ENCODE measurements around the gene CFAP100. TPM values are rescaled to one million over a fixed set of nuclear protein-coding genes. Genes with fewer than 3 reads are reported as not detected.

The CFAP100 gene
- total RNA-seq, 1 donor from 2014 or later, result not detected

- H3K27ac Mint-ChIP-seq (ENCODE audit: unreplicated experiment), result no peak overlapping the region
- no peak for DNase-seq (ENCODE audit: low read depth)
- peaks cover 2% of the 10 kb centered on the region for H3K4me1 Mint-ChIP-seq (ENCODE audit: low read depth, unreplicated experiment)
- no peak overlapping the region for H3K9ac ChIP-seq (ENCODE audit: low read length)
- H3K4me3 Mint-ChIP-seq (ENCODE audit: unreplicated experiment), result no peak overlapping the region
- no peak overlapping the region for H3K4me2 ChIP-seq (ENCODE audit: low read length)
- no peaks in the 10 kb centered on the region for H3K4me1 ChIP-seq (ENCODE audit: insufficient read depth, low read length)
- H3K27me3 Mint-ChIP-seq (ENCODE audit: low read depth, unreplicated experiment), result peaks cover 56% of the 10 kb centered on the region
- no peaks in the 10 kb centered on the region for H3K36me3 Mint-ChIP-seq (ENCODE audit: low read depth, unreplicated experiment)
- FAIRE-seq, result no peak
- H2AFZ ChIP-seq (ENCODE audit: low read depth, low read length), result no peak overlapping the region
- H3K4me3 ChIP-seq (ENCODE audit: insufficient read depth, low read depth, low read length), result no peak overlapping the region
- no peaks in the 10 kb centered on the region for H4K20me1 ChIP-seq (ENCODE audit: insufficient read depth, low read length)
- no peaks in the 10 kb centered on the region for H3K36me3 ChIP-seq (ENCODE audit: insufficient read depth, low read length)
- no peak for TF ChIP-seq EZH2 (IDR thresholded peaks at IDR 0.05; ENCODE audit: insufficient read depth, low read length)
- TF ChIP-seq, protein P1, sequence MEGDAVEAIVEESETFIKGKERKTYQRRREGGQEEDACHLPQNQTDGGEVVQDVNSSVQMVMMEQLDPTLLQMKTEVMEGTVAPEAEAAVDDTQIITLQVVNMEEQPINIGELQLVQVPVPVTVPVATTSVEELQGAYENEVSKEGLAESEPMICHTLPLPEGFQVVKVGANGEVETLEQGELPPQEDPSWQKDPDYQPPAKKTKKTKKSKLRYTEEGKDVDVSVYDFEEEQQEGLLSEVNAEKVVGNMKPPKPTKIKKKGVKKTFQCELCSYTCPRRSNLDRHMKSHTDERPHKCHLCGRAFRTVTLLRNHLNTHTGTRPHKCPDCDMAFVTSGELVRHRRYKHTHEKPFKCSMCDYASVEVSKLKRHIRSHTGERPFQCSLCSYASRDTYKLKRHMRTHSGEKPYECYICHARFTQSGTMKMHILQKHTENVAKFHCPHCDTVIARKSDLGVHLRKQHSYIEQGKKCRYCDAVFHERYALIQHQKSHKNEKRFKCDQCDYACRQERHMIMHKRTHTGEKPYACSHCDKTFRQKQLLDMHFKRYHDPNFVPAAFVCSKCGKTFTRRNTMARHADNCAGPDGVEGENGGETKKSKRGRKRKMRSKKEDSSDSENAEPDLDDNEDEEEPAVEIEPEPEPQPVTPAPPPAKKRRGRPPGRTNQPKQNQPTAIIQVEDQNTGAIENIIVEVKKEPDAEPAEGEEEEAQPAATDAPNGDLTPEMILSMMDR (IDR thresholded peaks at IDR 0.05; ENCODE audit: insufficient read depth, low read depth, low read length), result no peak
- H3K9me3 ChIP-seq (ENCODE audit: insufficient read depth, low read depth, low read length), result no peaks in the 10 kb centered on the region
- no peak overlapping the region for H3K27ac ChIP-seq (ENCODE audit: low read depth, low read length)
- H3K27me3 ChIP-seq (ENCODE audit: insufficient read depth, low read length), result peaks cover 30% of the 10 kb centered on the region
- H3K79me2 ChIP-seq (ENCODE audit: insufficient read depth, low read length), result no peaks in the 10 kb centered on the region
- H3K9me3 Mint-ChIP-seq (ENCODE audit: unreplicated experiment), result peaks cover 4% of the 10 kb centered on the region
Measured at GRCh38 chr3:126390201-126390600, 4.5 kb upstream of the CFAP100 start.

DNA sequence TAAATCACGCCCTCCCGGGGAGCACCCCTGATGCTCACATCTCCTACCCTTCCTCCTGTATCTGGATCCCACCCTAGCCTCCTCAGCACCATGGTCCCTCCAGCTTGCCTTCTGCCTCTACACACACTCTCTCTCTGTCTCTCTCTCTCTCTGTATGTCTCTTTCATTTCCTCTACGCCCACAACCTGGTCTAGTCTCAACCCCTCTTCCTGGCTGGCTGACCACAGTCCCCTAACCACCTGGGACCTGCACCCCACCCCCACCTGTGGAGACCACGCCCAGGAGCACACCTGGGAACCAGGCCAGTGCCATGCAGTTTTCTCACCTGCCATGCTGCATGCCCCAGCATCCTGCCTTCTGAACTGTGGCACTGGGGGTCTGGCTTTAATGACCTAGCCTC, 4.0 kb upstream of the CFAP100 start:
- Histone ChIP-seq H3K4me3 (ENCODE audit: insufficient read depth, low read depth, low read length) (no peak overlapping the region), H4K20me1 (ENCODE audit: insufficient read depth, low read length) (no peaks in the 10 kb centered on the region), H3K79me2 (ENCODE audit: insufficient read depth, low read length) (no peaks in the 10 kb centered on the region), H3K4me2 (ENCODE audit: low read length) (no peak overlapping the region), H3K27ac (ENCODE audit: low read depth, low read length) (no peak overlapping the region), H3K36me3 (ENCODE audit: insufficient read depth, low read length) (no peaks in the 10 kb centered on the region), H3K27me3 (ENCODE audit: insufficient read depth, low read length) (peaks cover 30% of the 10 kb centered on the region), H2AFZ (ENCODE audit: low read depth, low read length) (no peak overlapping the region), H3K9ac (ENCODE audit: low read length) (no peak overlapping the region), H3K9me3 (ENCODE audit: insufficient read depth, low read depth, low read length) (no peaks in the 10 kb centered on the region), H3K4me1 (ENCODE audit: insufficient read depth, low read length) (no peaks in the 10 kb centered on the region)
- Mint-ChIP-seq H3K4me1 (ENCODE audit: low read depth, unreplicated experiment) (peaks cover 2% of the 10 kb centered on the region), H3K27me3 (ENCODE audit: low read depth, unreplicated experiment) (peaks cover 62% of the 10 kb centered on the region), H3K9me3 (ENCODE audit: unreplicated experiment) (peaks cover 4% of the 10 kb centered on the region), H3K4me3 (ENCODE audit: unreplicated experiment) (no peak overlapping the region), H3K36me3 (ENCODE audit: low read depth, unreplicated experiment) (no peaks in the 10 kb centered on the region), H3K27ac (ENCODE audit: unreplicated experiment) (no peak overlapping the region)
- TF ChIP-seq EZH2 (IDR thresholded peaks at IDR 0.05; ENCODE audit: insufficient read depth, low read length), result no peak
- TF ChIP-seq, protein P1 (IDR thresholded peaks at IDR 0.05; ENCODE audit: insufficient read depth, low read depth, low read length), result no peak
- no peak for FAIRE-seq
- no peak for DNase-seq (ENCODE audit: low read depth)

DNA sequence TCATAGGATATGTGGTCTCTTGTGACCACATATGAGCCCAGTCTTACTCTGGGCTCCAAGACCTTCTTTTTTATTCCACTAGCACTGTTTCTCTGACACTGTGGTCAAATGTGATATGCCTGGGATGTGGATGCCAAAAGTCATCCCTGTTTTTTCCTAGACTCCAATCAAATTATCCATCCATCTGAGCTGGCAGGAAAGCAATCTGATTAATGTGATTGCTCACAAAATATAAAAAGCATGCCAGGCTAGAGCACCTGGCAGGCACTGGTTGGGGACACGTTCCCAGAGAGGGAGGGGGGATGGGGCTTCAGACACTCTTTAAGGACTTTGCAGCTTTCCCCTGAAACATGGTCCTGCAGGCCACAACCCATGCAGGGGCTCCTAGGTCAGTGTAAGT, 3.1 kb upstream of the CFAP100 start:
- no peak overlapping the region for H3K27ac ChIP-seq (ENCODE audit: low read depth, low read length)
- no peak overlapping the region for H3K27ac Mint-ChIP-seq (ENCODE audit: unreplicated experiment)

More for the DNA sequence above, 3.1 kb upstream of the CFAP100 start:
- H3K27me3 Mint-ChIP-seq (ENCODE audit: low read depth, unreplicated experiment), result peaks cover 65% of the 10 kb centered on the region
- no peak for TF ChIP-seq EZH2 (IDR thresholded peaks at IDR 0.05; ENCODE audit: insufficient read depth, low read length)
- TF ChIP-seq, protein P1 (IDR thresholded peaks at IDR 0.05; ENCODE audit: insufficient read depth, low read depth, low read length), result no peak
- H3K36me3 ChIP-seq (ENCODE audit: insufficient read depth, low read length), result no peaks in the 10 kb centered on the region
- H3K9me3 Mint-ChIP-seq (ENCODE audit: unreplicated experiment), result peaks cover 2% of the 10 kb centered on the region
- no peak overlapping the region for H2AFZ ChIP-seq (ENCODE audit: low read depth, low read length)
- DNase-seq (ENCODE audit: low read depth), result no peak
- no peaks in the 10 kb centered on the region for H3K9me3 ChIP-seq (ENCODE audit: insufficient read depth, low read depth, low read length)
- H3K36me3 Mint-ChIP-seq (ENCODE audit: low read depth, unreplicated experiment), result no peaks in the 10 kb centered on the region
- H3K27me3 ChIP-seq (ENCODE audit: insufficient read depth, low read length), result peaks cover 26% of the 10 kb centered on the region
- H3K4me3 Mint-ChIP-seq (ENCODE audit: unreplicated experiment), result no peak overlapping the region
- no peaks in the 10 kb centered on the region for H4K20me1 ChIP-seq (ENCODE audit: insufficient read depth, low read length)
- H3K79me2 ChIP-seq (ENCODE audit: insufficient read depth, low read length), result no peaks in the 10 kb centered on the region
- H3K4me2 ChIP-seq (ENCODE audit: low read length), result no peak overlapping the region
- peaks cover 2% of the 10 kb centered on the region for H3K4me1 Mint-ChIP-seq (ENCODE audit: low read depth, unreplicated experiment)
- H3K4me3 ChIP-seq (ENCODE audit: insufficient read depth, low read depth, low read length), result no peak overlapping the region
- H3K9ac ChIP-seq (ENCODE audit: low read length), result no peak overlapping the region
- H3K4me1 ChIP-seq (ENCODE audit: insufficient read depth, low read length), result no peaks in the 10 kb centered on the region
- no peak for FAIRE-seq
